Measurements from ENCODE around the gene RNF149. TPM values are rescaled to one million over a fixed set of nuclear protein-coding genes. Genes with fewer than 3 reads are reported as not detected.
"Not testable (repeated sequence)": the region's sequence is repeated elsewhere in the genome, so short reads cannot be mapped to it uniquely, and the experiment has no call there.

Gene RNF149
- 22.1 TPM for total RNA-seq
- long read RNA-seq, transcript RNF149-201 (7 exons, 2,458 nt), result major isoform, 40 of 52 reads
- long read RNA-seq, partial matches to known transcripts, result 4 of 52 reads
- long read RNA-seq, other reads (novel, unspliced or antisense), result 6 of 52 reads

GRCh38 chr2:101308432-101309210 lies at the start of gene RNF149:
Gene RNF149 (minus strand): TSS chr2:101308701. CDS start chr2:101308588, 113 bp downstream.
- DNase-seq (ENCODE audit: low spot score), result peak; percentile 98
- intact Hi-C loops (cut with DNase I), result no loop called here

GRCh38 chr2:101357376-101357775 lies 48.9 kb upstream of the RNF149 start:
- no peak for DNase-seq (ENCODE audit: low spot score)
- intact Hi-C loops (cut with DNase I), result no loop called here

- intact Hi-C loops (cut with DNase I), result no loop called here
- no peak for DNase-seq (ENCODE audit: low spot score)
Measured at GRCh38 chr2:101356521-101356920, 48.0 kb upstream of the RNF149 start.

GRCh38 chr2:101356055-101356454 lies 47.6 kb upstream of the RNF149 start:
- no peak for DNase-seq (ENCODE audit: low spot score)
- intact Hi-C loops (cut with DNase I), result no loop called here

GRCh38 chr2:101355401-101356054 lies 47.0 kb upstream of the RNF149 start:
- no peak for DNase-seq (ENCODE audit: low spot score)
- intact Hi-C loops (cut with DNase I), result no loop called here

- no peak for DNase-seq (ENCODE audit: low spot score)
- intact Hi-C loops (cut with DNase I), result no loop called here
Measured at GRCh38 chr2:101354420-101355311, 46.2 kb upstream of the RNF149 start.

- DNase-seq (ENCODE audit: low spot score); intact Hi-C loops (cut with DNase I): not testable (repeated sequence)
Measured at GRCh38 chr2:101352631-101353030, 44.1 kb upstream of the RNF149 start.

GRCh38 chr2:101351207-101351606 lies 42.7 kb upstream of the RNF149 start:
- intact Hi-C loops (cut with DNase I), result no loop called here
- no peak for DNase-seq (ENCODE audit: low spot score)

- DNase-seq (ENCODE audit: low spot score), result no peak
- intact Hi-C loops (cut with DNase I), result loop anchor here (10.0 kb wide), 2 partner anchors 65 to 175 kb away; no protein-coding TSS in a partner anchor
Measured at GRCh38 chr2:101349893-101350662, 41.6 kb upstream of the RNF149 start.

GRCh38 chr2:101348883-101349282 lies 40.4 kb upstream of the RNF149 start:
- DNase-seq (ENCODE audit: low spot score), result no peak
- intact Hi-C loops (cut with DNase I), result loop anchor here (10.0 kb wide), 2 partner anchors 66 to 176 kb away; no protein-coding TSS in a partner anchor

- no peak for DNase-seq (ENCODE audit: low spot score)
- intact Hi-C loops (cut with DNase I), result loop anchor here (10.0 kb wide), 2 partner anchors 68 to 178 kb away; no protein-coding TSS in a partner anchor
Measured at GRCh38 chr2:101346909-101347308, 38.4 kb upstream of the RNF149 start.

- intact Hi-C loops (cut with DNase I), result loop anchor here (5.0 to 10.0 kb wide), 3 partner anchors 71 to 488 kb away; no protein-coding TSS in a partner anchor
- no peak for DNase-seq (ENCODE audit: low spot score)
Measured at GRCh38 chr2:101344137-101344536, 35.6 kb upstream of the RNF149 start.

- no peak for DNase-seq (ENCODE audit: low spot score)
- intact Hi-C loops (cut with DNase I), result loop anchor here (5.0 to 10.0 kb wide), 3 partner anchors 72 to 490 kb away; no protein-coding TSS in a partner anchor
Measured at GRCh38 chr2:101342625-101343008, 34.1 kb upstream of the RNF149 start.

- intact Hi-C loops (cut with DNase I), result loop anchor here (5.0 to 10.0 kb wide), 3 partner anchors 73 to 490 kb away; no protein-coding TSS in a partner anchor
- DNase-seq (ENCODE audit: low spot score), result peak; percentile 91
Measured at GRCh38 chr2:101341901-101342624, 33.6 kb upstream of the RNF149 start.

GRCh38 chr2:101341421-101341820 lies 32.9 kb upstream of the RNF149 start:
- intact Hi-C loops (cut with DNase I), result loop anchor here (5.0 to 10.0 kb wide), 3 partner anchors 73 to 491 kb away; no protein-coding TSS in a partner anchor
- no peak for DNase-seq (ENCODE audit: low spot score)

GRCh38 chr2:101340141-101340551 lies 31.6 kb upstream of the RNF149 start:
- no peak for DNase-seq (ENCODE audit: low spot score)
- intact Hi-C loops (cut with DNase I), result loop anchor here (5.0 to 10.0 kb wide), 3 partner anchors 75 to 492 kb away; no protein-coding TSS in a partner anchor

- DNase-seq (ENCODE audit: low spot score), result no peak
- intact Hi-C loops (cut with DNase I), result no loop called here
Measured at GRCh38 chr2:101339266-101339880, 30.9 kb upstream of the RNF149 start.

Measured in cardiac septum (tissue), 1 donor.